Activated T-cell treated with anti-CD3 and anti-CD28 coated beads, Interleukin-2, amount 50 U/mL, for 72 hours (primary cell): ENCODE results near the gene KIF5A. TPM values are rescaled to one million over a fixed set of nuclear protein-coding genes. Genes with fewer than 3 reads are reported as not detected.
A peak's percentile ranks its signal among the peaks of the same experiment; 100 is the strongest.
"Not testable (repeated sequence)": the region's sequence is repeated elsewhere in the genome, so short reads cannot be mapped to it uniquely, and the experiment has no call there.

Source experiments
- ATAC-seq, 2 donors: fragments of 150-1000 bp; cut with Tn5 transposase; replicated peaks in 1 of 2; 2 replicates each; pipeline ENCODE4 v1.10.0; 2021; ENCODE audit warnings: moderate library complexity in 2 of 2, mild to moderate bottlenecking in 1 of 2
- DNase-seq, 2 donors: peaks; one replicate each; pipeline ENCODE4 v3.0.0; 2021 to 2022; ENCODE audit warnings: mixed read lengths in 1 of 2
- H3K27ac Mint-ChIP-seq: one replicate; pipeline ENCODE4 v1.8.0; 2022; ENCODE audit warnings: mild to moderate bottlenecking, moderate library complexity, mixed read lengths
- H3K27me3 Mint-ChIP-seq: one replicate; pipeline ENCODE4 v1.8.0; 2022; ENCODE audit warnings: low read depth, mixed read lengths
- H3K36me3 Mint-ChIP-seq, 2 donors: one replicate each; pipeline ENCODE4 v1.8.0; 2022; ENCODE audit warnings: mixed read lengths in 2 of 2, mild to moderate bottlenecking in 1 of 2; ENCODE audit not compliant: insufficient read depth in 2 of 2
- H3K4me1 Mint-ChIP-seq: one replicate; pipeline ENCODE4 v1.8.0; 2022; ENCODE audit warnings: low read depth, mixed read lengths
- H3K4me3 Mint-ChIP-seq, 2 donors: one replicate each; pipeline ENCODE4 v1.8.0; 2022; ENCODE audit warnings: mild to moderate bottlenecking in 2 of 2, mixed read lengths in 2 of 2, moderate library complexity in 2 of 2
- H3K9me3 Mint-ChIP-seq, 2 donors: one replicate each; pipeline ENCODE4 v1.8.0; 2022; ENCODE audit warnings: mixed read lengths in 2 of 2
- total RNA-seq, 2 donors: library from RNA; stranded (reverse); gene quantifications; one replicate each; pipeline ENCODE4 v1.2.3, GENCODE V29; 2022

Gene KIF5A
- total RNA-seq, 2 donors from 2014 or later: 3.2 to 5.9 TPM

DNA sequence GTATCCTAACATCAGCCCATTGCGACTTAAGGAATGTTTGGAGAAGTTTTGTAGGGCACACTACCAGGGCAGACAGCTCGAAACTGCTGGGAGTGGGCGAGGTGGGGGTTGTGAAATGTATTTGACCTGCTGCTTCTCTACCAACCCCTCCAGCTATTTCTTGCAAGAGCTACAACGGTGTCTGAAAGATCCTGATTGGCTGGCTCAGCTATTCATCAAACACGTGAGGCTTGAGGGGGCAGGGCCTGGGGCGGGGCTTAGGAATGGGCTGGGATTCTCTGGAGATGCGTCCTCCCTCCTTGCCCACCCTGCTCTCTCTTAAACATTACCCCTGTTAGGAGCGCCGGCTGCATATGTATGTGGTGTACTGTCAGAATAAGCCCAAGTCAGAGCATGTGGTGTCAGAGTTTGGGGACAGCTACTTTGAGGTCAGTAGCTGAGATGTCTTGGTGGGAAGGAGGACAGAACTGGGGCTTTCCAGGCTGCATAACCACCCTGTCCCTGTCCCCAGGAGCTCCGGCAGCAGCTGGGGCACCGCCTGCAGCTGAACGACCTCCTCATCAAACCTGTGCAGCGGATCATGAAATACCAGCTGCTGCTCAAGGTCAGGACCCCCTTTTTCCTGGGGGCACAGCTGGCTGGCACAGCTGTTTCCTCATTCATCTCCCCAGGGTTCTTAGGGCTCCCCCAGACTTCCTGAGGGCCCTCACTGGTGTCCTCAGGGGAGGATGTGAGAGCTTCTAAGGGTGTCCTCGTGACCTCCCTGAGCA is 64.5 kb downstream of the KIF5A start:
- Mint-ChIP-seq H3K27ac (no peak overlapping the region), H3K9me3 (no peaks in the 10 kb centered on the region), H3K36me3 (no peaks in the 10 kb centered on the region), H3K27me3 (peaks cover 51% of the 10 kb centered on the region), H3K4me1 (peaks cover 16% of the 10 kb centered on the region), H3K4me3 (no peak overlapping the region)
- DNase-seq (no peak), ATAC-seq (no peak)

DNA sequence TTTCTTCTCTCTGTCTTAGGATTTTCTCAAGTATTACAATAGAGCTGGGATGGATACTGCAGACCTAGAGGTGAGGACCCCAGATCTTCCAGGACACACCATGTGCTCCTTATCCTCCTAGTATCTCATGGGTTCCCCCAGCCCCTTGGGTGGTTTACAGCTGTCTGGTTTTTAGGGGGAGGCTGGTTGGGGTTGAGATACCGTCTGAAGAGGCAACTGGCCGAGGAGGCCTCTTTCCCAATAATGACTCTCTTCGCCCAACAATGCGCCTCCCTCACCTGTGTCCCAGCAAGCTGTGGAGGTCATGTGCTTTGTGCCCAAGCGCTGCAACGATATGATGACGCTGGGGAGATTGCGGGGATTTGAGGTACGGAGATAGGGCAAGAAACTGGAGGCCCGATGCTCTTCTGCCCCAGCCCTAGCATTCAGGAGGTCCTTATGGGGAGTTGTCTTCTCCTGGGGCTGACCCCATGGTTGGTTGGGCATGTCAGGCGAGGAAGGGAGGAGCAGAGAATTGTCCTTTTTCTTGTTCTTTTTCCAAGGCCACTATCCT is 65.2 kb downstream of the KIF5A start:
- Mint-ChIP-seq H3K36me3 (no peaks in the 10 kb centered on the region), H3K4me1 (peaks cover 18% of the 10 kb centered on the region), H3K4me3 (no peak overlapping the region), H3K27me3 (peaks cover 55% of the 10 kb centered on the region), H3K9me3 (no peaks in the 10 kb centered on the region), H3K27ac (no peak overlapping the region)
- no peak for DNase-seq
- no peak for ATAC-seq

DNA sequence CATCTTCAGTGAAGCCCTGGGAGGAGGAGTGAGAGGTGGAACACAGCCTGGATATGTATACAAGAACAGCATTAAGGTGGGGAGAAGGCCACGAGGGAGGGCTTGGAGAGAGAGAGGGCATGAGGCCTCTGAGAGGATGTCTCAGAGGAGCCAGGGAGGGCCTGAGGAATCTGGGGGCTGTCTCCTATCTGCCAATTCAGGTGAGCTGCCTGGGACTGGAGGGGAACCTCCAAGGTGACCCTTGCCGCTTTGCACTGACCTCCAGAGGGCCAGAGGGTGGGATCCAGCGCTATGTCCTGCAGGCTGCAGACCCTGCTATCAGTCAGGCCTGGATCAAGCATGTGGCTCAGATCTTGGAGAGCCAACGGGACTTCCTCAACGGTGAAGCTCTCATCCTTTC is 65.8 kb downstream of the KIF5A start:
- peaks cover 61% of the 10 kb centered on the region for H3K27me3 Mint-ChIP-seq
- peaks cover 19% of the 10 kb centered on the region for H3K4me1 Mint-ChIP-seq
- no peak overlapping the region for H3K27ac Mint-ChIP-seq
- H3K9me3 Mint-ChIP-seq: no peaks in the 10 kb centered on the region
- DNase-seq (no peak), ATAC-seq (no peak)
- no peak overlapping the region for H3K4me3 Mint-ChIP-seq
- no peaks in the 10 kb centered on the region for H3K36me3 Mint-ChIP-seq

DNA sequence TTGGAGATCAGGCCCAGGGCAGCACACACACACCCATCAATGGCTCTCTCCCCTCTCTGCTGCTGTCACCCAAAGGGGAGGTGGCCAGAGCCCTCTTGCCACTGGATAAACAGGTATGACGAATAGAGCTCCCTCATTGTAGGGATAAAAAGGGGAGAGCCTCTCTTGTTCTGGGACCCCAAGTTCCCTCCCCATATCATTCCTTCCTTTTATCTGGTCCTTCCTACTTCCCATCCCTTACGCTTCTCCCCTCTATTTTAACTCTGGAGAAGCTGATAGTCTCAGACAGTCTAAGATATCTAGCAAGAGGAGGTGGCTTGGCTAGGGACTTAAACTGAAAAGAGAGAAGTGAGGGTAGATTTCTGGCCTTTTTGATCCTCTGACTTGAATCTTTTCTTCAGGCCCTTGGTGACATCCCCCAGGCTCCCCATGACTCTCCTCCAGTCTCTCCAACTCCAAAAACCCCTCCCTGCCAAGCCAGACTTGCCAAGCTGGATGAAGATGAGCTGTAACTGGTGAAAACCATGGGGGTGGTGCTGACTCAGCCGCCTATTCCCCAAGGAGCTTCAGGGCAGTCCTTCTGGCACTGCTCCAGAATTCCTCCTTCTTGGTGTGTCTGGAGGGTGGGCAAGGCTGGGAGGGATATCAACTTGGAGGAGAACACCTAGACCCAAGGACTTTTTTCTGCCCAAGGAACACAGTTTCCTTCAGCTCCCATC is 66.7 kb downstream of the KIF5A start:
- Mint-ChIP-seq H3K9me3 (no peaks in the 10 kb centered on the region), H3K4me1 (peaks cover 28% of the 10 kb centered on the region)
- no peak for ATAC-seq

DNA sequence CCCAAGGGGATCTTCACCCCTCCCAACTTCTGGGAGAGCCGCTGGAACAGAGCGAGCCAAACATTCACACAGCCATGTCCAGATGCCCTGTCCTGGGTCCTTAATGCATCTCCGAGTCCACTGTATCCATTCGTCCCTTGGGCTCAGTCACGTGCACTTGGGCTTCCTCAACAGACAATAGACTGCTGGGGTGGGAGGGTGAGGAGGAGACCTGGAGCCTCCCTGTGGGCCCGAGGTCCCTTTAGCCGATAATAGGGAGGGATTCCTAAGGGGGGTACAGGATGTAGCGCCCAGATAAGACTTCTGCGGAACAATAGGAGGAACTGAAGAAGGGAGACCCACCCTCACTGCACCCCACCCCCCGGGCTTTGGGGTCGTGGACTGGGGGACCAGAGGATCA is 68.1 kb downstream of the KIF5A start:
- no peak overlapping the region for H3K4me3 Mint-ChIP-seq
- DNase-seq (no peak), ATAC-seq (no peak)
- no peaks in the 10 kb centered on the region for H3K9me3 Mint-ChIP-seq
- H3K27me3 Mint-ChIP-seq: peaks cover 73% of the 10 kb centered on the region
- H3K27ac Mint-ChIP-seq: no peak overlapping the region
- peaks cover 37% of the 10 kb centered on the region for H3K4me1 Mint-ChIP-seq
- H3K36me3 Mint-ChIP-seq: no peaks in the 10 kb centered on the region

More for the DNA sequence above, 66.7 kb downstream of the KIF5A start:
- DNase-seq: no peak
- H3K27me3 Mint-ChIP-seq: peaks cover 70% of the 10 kb centered on the region
- no peak overlapping the region for H3K4me3 Mint-ChIP-seq
- no peak overlapping the region for H3K27ac Mint-ChIP-seq
- no peaks in the 10 kb centered on the region for H3K36me3 Mint-ChIP-seq

DNA sequence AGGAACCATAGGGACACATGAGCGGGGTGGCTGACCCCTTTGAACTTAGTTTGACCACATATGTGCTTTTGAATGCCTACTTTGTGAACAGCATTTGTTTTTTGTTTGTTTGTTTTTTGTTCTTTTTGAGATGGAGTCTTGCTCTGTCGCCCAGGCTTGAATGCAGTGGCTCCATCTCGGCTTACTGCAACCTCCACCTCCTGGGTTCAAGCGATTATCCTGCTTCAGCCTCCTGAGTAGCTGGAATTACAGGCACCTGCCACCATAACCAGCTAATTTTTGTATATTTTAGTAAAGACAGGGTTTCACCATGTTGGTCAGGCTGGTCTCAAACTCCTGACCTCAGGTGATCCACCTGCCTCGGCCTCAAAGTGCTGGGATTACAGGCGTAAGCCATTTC is 68.6 kb downstream of the KIF5A start:
- H3K27ac Mint-ChIP-seq, H3K36me3 Mint-ChIP-seq, H3K4me3 Mint-ChIP-seq, H3K9me3 Mint-ChIP-seq, DNase-seq, ATAC-seq: not testable (repeated sequence)
- peaks cover 73% of the 10 kb centered on the region for H3K27me3 Mint-ChIP-seq
- peaks cover 37% of the 10 kb centered on the region for H3K4me1 Mint-ChIP-seq

DNA sequence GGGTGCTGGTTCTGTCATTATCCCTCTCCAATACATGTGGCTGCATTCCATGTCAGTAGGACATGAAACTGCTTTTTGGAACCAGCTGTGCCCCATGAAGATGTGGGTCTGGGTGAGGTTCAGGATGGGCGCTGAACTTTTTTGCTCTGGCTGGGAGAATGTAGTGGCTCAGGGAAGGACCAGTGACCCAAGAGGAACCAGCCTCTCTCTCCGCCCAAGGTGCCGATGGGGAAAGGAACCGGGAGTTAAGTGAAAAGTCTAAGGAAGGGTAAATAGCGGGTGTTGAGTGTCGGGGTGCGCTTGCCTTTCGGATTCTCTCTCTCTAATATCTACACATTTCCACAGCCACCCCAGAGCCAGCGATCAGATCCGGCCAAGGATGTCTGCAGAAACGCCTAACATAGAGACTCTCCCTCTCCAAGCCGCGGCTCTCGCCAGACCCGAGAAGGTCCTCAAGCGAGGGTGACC is 69.2 kb downstream of the KIF5A start:
- Mint-ChIP-seq H3K4me3 (peak overlapping the region; percentile 59), H3K36me3 (no peaks in the 10 kb centered on the region), H3K4me1 (peaks cover 37% of the 10 kb centered on the region), H3K9me3 (no peaks in the 10 kb centered on the region), H3K27me3 (peaks cover 73% of the 10 kb centered on the region), H3K27ac (no peak overlapping the region)
- ATAC-seq (no peak), DNase-seq (no peak)

DNA sequence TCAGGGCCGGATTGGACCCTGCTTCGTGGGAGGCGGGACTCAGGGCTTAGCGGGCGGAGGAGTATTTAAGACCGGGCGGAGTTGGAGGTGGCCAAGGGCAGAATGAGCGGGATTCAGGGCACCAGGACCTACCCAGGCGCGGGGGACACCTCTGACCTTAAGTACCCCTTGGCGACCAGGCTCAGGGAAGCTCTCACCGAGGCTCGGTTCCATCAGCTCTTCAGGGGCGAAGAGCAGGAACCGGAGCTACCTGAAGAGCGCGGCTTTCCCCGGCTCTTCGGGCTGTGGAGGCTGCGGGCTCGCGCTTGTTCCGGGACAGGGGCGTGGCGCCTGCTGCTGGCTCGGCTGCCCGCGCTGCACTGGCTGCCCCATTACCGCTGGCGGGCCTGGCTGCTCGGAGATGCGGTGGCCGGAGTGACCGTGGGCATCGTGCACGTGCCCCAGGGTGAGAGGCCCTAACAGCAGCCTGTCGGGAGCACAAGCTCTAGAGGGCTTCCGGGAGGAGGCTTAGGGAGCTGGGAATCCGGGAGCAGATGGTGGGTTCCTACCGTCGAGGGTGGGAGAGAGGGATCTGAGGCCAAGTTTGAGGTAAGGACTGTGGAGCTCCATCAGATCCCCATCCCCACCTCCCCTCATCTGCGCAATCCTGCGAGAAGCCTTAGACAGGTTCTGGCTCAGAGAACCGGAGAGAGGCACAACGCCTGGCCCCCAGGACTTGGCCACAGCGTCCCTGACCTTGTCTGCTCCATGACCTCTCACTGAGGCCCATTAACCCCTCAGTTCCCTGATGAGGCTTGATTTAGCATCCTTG is 69.8 kb downstream of the KIF5A start:
- no peak overlapping the region for H3K27ac Mint-ChIP-seq
- ATAC-seq: peak; percentile 42 to 47
- no peaks in the 10 kb centered on the region for H3K36me3 Mint-ChIP-seq

DNA sequence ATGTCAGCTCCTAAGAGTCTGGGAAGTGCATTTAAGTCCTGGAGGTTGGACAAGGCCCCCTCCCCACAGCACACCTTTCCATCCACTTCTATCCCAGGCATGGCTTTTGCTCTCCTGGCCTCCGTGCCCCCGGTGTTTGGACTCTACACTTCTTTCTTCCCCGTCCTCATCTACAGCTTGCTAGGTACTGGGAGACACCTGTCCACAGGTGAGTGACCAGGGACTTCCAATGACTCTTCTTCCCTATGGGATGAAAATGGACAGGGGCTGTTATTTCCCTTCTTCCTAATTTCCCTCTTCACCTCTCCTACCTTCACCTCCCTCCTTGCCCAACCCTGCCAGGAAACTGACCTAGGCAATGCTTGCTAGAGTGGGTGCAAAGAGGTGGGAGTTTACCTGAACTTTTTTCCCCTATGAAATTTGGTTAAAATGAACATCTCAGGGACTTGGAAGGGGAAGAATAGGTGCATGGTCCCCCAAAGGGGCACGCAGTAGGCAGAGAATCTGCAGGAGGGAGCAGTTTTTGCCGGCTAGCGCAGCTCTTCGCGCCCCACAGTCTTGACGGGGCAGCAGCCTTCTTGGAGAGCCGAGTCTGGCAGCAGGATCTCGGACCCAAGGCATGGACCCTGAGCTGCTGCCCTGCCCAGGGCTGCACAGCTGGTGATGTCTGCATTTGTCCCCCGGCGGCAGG is 70.5 kb downstream of the KIF5A start:
- DNase-seq (no peak), ATAC-seq (no peak)
- H3K27ac Mint-ChIP-seq: no peak overlapping the region
- no peaks in the 10 kb centered on the region for H3K36me3 Mint-ChIP-seq
- no peaks in the 10 kb centered on the region for H3K9me3 Mint-ChIP-seq
- H3K4me1 Mint-ChIP-seq: peaks cover 33% of the 10 kb centered on the region
- H3K27me3 Mint-ChIP-seq: peaks cover 87% of the 10 kb centered on the region
- H3K4me3 Mint-ChIP-seq: peak overlapping the region; percentile 84 to 86

More for the DNA sequence above, 69.8 kb downstream of the KIF5A start:
- Mint-ChIP-seq H3K4me1 (peaks cover 33% of the 10 kb centered on the region), H3K9me3 (no peaks in the 10 kb centered on the region), H3K4me3 (peak overlapping the region; percentile 59), H3K27me3 (peaks cover 80% of the 10 kb centered on the region)
- peak; percentile 27 to 37 for DNase-seq

DNA sequence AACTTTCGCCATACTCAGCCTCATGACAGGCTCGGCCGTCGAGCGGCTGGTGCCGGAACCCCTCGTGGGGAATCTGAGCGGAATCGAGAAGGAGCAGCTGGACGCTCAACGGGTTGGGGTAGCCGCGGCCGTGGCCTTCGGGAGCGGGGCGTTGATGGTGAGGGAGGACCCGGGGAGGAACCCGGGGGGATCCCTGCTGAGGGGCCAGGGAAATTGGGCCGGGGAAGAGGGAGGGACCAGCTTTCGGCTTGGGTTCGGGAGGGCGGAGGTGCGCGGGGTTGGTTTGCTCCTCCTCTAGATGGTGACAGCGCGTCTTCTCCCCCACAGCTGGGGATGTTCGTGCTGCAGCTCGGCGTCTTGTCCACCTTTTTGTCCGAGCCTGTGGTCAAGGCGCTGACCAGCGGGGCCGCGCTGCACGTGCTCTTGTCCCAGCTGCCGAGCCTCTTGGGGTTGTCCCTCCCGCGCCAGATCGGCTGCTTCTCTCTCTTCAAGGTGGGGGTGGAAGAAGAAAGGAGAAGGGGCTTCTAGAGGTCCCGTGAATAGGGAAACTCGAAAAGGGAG is 71.2 kb downstream of the KIF5A start:
- H3K4me3 Mint-ChIP-seq: peak overlapping the region; percentile 84 to 86
- no peak overlapping the region for H3K27ac Mint-ChIP-seq
- H3K36me3 Mint-ChIP-seq: no peaks in the 10 kb centered on the region
- H3K27me3 Mint-ChIP-seq: peaks cover 94% of the 10 kb centered on the region
- ATAC-seq: peak; percentile 20 to 33
- DNase-seq: no peak
- no peaks in the 10 kb centered on the region for H3K9me3 Mint-ChIP-seq
- peaks cover 35% of the 10 kb centered on the region for H3K4me1 Mint-ChIP-seq

DNA sequence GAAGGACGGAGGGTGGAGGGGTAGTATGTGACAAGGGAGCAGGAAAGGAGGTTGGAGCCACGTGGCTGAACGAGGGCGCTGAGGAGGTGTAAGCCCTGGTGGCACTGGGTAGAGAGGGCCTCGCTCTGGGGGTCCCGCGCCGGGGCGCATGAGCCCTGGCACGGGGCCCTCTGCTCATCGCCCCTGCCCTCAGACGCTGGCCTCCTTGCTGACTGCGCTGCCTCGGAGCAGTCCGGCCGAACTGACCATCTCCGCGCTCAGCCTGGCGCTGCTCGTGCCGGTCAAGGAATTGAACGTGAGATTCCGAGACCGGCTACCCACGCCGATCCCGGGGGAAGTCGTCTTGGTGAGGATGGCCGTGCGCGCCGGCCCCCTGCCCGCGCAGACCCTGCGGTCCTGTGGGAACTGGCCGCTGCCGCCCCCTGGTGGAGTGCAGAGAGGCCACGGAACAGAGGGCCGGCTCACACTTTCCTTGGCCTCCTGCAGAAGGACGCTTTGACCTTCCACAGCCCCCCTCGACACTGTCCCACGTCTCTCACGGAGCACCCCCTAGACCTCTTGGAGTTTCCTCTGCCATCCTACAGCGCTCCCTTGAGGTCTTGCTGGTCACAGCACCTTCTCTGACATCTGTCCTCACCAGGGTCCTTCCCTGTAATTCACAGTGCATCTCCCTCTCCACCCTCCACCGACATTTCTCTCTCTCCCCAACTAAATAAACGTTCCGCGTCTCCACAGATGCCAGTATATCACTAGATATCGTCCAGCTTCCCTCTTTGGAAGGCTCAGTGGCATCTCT is 71.9 kb downstream of the KIF5A start:
- Mint-ChIP-seq H3K27ac (no peak overlapping the region), H3K9me3 (no peaks in the 10 kb centered on the region), H3K4me3 (peak overlapping the region; percentile 84 to 86), H3K4me1 (peaks cover 42% of the 10 kb centered on the region), H3K27me3 (peaks cover 94% of the 10 kb centered on the region), H3K36me3 (no peaks in the 10 kb centered on the region)
- DNase-seq (peak; percentile 74 to 78), ATAC-seq (peak; percentile 84 to 85)
